ENCODE results near the gene SRGAP1.

SRGAP1 gene

DNA sequence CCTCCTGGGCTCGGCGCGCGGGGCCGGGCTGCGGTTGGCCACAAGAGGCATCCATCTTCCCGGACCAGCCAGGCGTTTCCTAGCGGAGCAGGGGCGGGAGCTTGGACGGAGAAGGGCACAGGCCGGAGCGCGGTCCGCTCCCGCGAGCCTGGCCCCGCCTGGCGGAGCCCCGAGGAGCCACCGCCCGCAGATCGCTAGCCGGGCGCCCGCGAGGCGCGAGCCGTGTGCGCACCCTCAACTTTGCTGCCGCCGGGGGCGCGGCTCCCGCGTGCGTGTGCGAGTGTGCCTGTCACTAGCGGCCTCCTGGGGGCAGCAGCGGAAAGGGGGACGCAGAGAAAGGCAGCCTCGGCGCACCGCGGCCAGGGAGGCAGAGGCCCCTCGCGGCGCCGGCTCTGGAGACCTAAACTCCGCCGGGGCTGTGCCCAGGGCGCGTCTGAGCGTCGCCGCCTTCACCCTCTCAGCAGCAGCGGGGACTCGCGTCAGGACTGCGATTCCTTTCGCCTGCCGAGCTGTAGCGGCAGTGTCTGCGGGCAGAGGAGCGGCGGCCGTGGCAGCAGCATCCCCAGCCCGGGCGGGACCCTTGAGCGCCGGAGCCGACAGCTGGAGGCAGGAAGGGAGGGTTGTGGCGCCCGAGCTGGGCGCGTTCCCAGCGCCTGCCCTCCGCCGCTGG is 644 bp upstream of the SRGAP1 start (continued):
- TF ChIP-seq KLF8 (tag by site-specific recombination; IDR thresholded peaks at IDR 0.05) (peak; percentile 67; the same call in 1 of the 2 replicates), ZNF175 (tag by site-specific recombination; IDR thresholded peaks at IDR 0.05) (no peak), ZNF621 (tag by site-specific recombination; IDR thresholded peaks at IDR 0.05) (no peak), ZNF521 (tag by site-specific recombination; IDR thresholded peaks at IDR 0.05) (no peak), ZNF548 (tag by site-specific recombination; IDR thresholded peaks at IDR 0.05) (no peak), SALL2 (tag by site-specific recombination; IDR thresholded peaks at IDR 0.05; ENCODE audit: borderline replicate concordance) (no peak), PRDM1 (tag by site-specific recombination; IDR thresholded peaks at IDR 0.05) (peak; percentile 67), ZNF658 (tag by site-specific recombination; IDR thresholded peaks at IDR 0.05) (no peak), ZNF514 (tag by site-specific recombination; IDR thresholded peaks at IDR 0.05) (no peak), ZNF174 (tag by site-specific recombination; IDR thresholded peaks at IDR 0.05) (no peak), ZBTB7A (tag by site-specific recombination; IDR thresholded peaks at IDR 0.05; ENCODE audit: low read depth) (peak; percentile 62; the same call in 1 of the 2 replicates), ZNF37A (tag by site-specific recombination; IDR thresholded peaks at IDR 0.05) (no peak), ZNF571 (tag by site-specific recombination; IDR thresholded peaks at IDR 0.05) (no peak), ZNF140 (tag by site-specific recombination; IDR thresholded peaks at IDR 0.05) (no peak), ZNF600 (tag by site-specific recombination; IDR thresholded peaks at IDR 0.05) (peak; percentile 68), ZNF596 (tag by site-specific recombination; IDR thresholded peaks at IDR 0.05) (peak; percentile 46), ZNF19 (tag by site-specific recombination; IDR thresholded peaks at IDR 0.05; ENCODE audit: low read depth) (no peak), ZNF214 (tag by site-specific recombination; IDR thresholded peaks at IDR 0.05; ENCODE audit: borderline replicate concordance) (no peak), ZNF16 (tag by site-specific recombination; IDR thresholded peaks at IDR 0.05; ENCODE audit: low read depth) (no peak), ZSCAN16 (tag by site-specific recombination; IDR thresholded peaks at IDR 0.05) (no peak), HOXA7 (CRISPR knock-in tag; IDR thresholded peaks at IDR 0.05; ENCODE audit: borderline replicate concordance) (no peak), ZIC2 (tag by site-specific recombination; IDR thresholded peaks at IDR 0.05) (peak; percentile 72), IKZF3 (tag by site-specific recombination; IDR thresholded peaks at IDR 0.05) (peak; percentile 59; the same call in 1 of the 2 replicates)
- TF ChIP-seq, protein P1, sequence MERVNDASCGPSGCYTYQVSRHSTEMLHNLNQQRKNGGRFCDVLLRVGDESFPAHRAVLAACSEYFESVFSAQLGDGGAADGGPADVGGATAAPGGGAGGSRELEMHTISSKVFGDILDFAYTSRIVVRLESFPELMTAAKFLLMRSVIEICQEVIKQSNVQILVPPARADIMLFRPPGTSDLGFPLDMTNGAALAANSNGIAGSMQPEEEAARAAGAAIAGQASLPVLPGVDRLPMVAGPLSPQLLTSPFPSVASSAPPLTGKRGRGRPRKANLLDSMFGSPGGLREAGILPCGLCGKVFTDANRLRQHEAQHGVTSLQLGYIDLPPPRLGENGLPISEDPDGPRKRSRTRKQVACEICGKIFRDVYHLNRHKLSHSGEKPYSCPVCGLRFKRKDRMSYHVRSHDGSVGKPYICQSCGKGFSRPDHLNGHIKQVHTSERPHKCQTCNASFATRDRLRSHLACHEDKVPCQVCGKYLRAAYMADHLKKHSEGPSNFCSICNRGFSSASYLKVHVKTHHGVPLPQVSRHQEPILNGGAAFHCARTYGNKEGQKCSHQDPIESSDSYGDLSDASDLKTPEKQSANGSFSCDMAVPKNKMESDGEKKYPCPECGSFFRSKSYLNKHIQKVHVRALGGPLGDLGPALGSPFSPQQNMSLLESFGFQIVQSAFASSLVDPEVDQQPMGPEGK (tag by site-specific recombination; IDR thresholded peaks at IDR 0.05) = peak; percentile 60
- TF ChIP-seq, protein P2, sequence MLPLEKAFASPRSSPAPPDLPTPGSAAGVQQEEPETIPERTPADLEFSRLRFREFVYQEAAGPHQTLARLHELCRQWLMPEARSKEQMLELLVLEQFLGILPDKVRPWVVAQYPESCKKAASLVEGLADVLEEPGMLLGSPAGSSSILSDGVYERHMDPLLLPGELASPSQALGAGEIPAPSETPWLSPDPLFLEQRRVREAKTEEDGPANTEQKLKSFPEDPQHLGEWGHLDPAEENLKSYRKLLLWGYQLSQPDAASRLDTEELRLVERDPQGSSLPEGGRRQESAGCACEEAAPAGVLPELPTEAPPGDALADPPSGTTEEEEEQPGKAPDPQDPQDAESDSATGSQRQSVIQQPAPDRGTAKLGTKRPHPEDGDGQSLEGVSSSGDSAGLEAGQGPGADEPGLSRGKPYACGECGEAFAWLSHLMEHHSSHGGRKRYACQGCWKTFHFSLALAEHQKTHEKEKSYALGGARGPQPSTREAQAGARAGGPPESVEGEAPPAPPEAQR (tag by site-specific recombination; IDR thresholded peaks at IDR 0.05) = no peak
- TF ChIP-seq, protein P3, sequence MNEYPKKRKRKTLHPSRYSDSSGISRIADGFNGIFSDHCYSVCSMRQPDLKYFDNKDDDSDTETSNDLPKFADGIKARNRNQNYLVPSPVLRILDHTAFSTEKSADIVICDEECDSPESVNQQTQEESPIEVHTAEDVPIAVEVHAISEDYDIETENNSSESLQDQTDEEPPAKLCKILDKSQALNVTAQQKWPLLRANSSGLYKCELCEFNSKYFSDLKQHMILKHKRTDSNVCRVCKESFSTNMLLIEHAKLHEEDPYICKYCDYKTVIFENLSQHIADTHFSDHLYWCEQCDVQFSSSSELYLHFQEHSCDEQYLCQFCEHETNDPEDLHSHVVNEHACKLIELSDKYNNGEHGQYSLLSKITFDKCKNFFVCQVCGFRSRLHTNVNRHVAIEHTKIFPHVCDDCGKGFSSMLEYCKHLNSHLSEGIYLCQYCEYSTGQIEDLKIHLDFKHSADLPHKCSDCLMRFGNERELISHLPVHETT (tag by site-specific recombination; IDR thresholded peaks at IDR 0.05) = no peak
- TF ChIP-seq, protein P4, sequence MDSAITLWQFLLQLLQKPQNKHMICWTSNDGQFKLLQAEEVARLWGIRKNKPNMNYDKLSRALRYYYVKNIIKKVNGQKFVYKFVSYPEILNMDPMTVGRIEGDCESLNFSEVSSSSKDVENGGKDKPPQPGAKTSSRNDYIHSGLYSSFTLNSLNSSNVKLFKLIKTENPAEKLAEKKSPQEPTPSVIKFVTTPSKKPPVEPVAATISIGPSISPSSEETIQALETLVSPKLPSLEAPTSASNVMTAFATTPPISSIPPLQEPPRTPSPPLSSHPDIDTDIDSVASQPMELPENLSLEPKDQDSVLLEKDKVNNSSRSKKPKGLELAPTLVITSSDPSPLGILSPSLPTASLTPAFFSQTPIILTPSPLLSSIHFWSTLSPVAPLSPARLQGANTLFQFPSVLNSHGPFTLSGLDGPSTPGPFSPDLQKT (IDR thresholded peaks at IDR 0.05; ENCODE audit: borderline replicate concordance, low read depth, low read length) = no peak
- TF ChIP-seq, protein P5, sequence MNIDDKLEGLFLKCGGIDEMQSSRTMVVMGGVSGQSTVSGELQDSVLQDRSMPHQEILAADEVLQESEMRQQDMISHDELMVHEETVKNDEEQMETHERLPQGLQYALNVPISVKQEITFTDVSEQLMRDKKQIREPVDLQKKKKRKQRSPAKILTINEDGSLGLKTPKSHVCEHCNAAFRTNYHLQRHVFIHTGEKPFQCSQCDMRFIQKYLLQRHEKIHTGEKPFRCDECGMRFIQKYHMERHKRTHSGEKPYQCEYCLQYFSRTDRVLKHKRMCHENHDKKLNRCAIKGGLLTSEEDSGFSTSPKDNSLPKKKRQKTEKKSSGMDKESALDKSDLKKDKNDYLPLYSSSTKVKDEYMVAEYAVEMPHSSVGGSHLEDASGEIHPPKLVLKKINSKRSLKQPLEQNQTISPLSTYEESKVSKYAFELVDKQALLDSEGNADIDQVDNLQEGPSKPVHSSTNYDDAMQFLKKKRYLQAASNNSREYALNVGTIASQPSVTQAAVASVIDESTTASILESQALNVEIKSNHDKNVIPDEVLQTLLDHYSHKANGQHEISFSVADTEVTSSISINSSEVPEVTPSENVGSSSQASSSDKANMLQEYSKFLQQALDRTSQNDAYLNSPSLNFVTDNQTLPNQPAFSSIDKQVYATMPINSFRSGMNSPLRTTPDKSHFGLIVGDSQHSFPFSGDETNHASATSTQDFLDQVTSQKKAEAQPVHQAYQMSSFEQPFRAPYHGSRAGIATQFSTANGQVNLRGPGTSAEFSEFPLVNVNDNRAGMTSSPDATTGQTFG (tag by site-specific recombination; IDR thresholded peaks at IDR 0.05; ENCODE audit: borderline replicate concordance) = no peak
- TF ChIP-seq, protein P6, sequence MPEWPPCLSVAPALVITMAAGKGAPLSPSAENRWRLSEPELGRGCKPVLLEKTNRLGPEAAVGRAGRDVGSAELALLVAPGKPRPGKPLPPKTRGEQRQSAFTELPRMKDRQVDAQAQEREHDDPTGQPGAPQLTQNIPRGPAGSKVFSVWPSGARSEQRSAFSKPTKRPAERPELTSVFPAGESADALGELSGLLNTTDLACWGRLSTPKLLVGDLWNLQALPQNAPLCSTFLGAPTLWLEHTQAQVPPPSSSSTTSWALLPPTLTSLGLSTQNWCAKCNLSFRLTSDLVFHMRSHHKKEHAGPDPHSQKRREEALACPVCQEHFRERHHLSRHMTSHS (tag by site-specific recombination; IDR thresholded peaks at IDR 0.05) = no peak
- TF ChIP-seq, protein P7, sequence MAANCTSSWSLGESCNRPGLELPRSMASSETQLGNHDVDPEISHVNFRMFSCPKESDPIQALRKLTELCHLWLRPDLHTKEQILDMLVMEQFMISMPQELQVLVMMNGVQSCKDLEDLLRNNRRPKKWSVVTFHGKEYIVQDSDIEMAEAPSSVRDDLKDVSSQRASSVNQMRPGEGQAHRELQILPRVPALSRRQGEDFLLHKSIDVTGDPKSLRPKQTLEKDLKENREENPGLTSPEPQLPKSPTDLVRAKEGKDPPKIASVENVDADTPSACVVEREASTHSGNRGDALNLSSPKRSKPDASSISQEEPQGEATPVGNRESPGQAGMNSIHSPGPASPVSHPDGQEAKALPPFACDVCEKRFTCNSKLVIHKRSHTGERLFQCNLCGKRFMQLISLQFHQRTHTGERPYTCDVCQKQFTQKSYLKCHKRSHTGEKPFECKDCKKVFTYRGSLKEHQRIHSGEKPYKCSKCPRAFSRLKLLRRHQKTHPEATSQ (tag by site-specific recombination; IDR thresholded peaks at IDR 0.05) = peak; percentile 54
